HepG2 (cell line): Measurements from ENCODE around the gene TFE3. TPM values are rescaled to one million over a fixed set of nuclear protein-coding genes. Genes with fewer than 3 reads are reported as not detected.

Experiments used
- ATAC-seq: fragments of 200-7000 bp; cut with Tn5 transposase; 3 replicates; pipeline ENCODE4 v1.9.1; 2020; ENCODE audit warnings: mild to moderate bottlenecking, moderate library complexity
- BruUV-seq: library from RNA; stranded (reverse); fragments of 400-500 nt; replicated peaks from 2 replicates; lab custom pipeline; 2021; lab: Mats Ljungman, UMichigan
- CTCF ChIA-PET: fragments of 300-600 bp; formaldehyde crosslinking; extraction: SDS; loops from one replicate; lab custom pipeline; 2021; ENCODE audit warnings: low total read pairs, inconsistent platforms, low intra/inter-chr PET ratio; lab: Yijun Ruan, JAX
- POLR2A ChIA-PET: fragments of 350-600 bp; sonication (Branson Sonifier 250); formaldehyde crosslinking; loops from one replicate; lab custom pipeline; 2020; ENCODE audit warnings: antibody characterized with exemption, inconsistent platforms; lab: Yijun Ruan, JAX
- DNase-seq: peaks from one replicate; pipeline ENCODE4 v3.0.0-alpha.2; 2015; ENCODE audit warnings: low spot score
- FAIRE-seq: peaks from 3 replicates; lab custom pipeline; 2011; peaks lifted over from hg19 to GRCh38; lab: Jason Lieb, UNC
- H2AFZ ChIP-seq: one replicate; pipeline ENCODE4 v1.6.1; 2011; ENCODE audit warnings: low read length, inconsistent platforms
- H3K27ac ChIP-seq: fragments of 300-600 bp; 3 replicates; pipeline ENCODE4 v1.8.0; 2011; ENCODE audit warnings: mixed run types, mild to moderate bottlenecking, mixed read lengths, low read length, inconsistent platforms; ENCODE audit not compliant: insufficient read depth; ENCODE audit errors: extremely low read length
- H3K27me3 ChIP-seq, 2 experiments: fragments of 200-600 bp in 1 of 2; 2 replicates in 1 of 2; 3 replicates in 1 of 2; pipeline versions ENCODE4 v1.6.0 to v1.8.0; 2011; ENCODE audit warnings: low read length in 2 of 2, mild to moderate bottlenecking in 2 of 2, moderate library complexity in 2 of 2, inconsistent platforms in 1 of 2; ENCODE audit not compliant: insufficient read depth in 2 of 2, control insufficient read depth in 1 of 2
- H3K36me3 ChIP-seq, 2 experiments: fragments of 200-600 bp in 1 of 2; replicated peaks in 1 of 2; 2 replicates in 1 of 2; 3 replicates in 1 of 2; pipeline versions ENCODE4 v1.5.1 to v1.8.0; 2011; ENCODE audit warnings: low read length in 2 of 2, inconsistent platforms in 1 of 2; ENCODE audit not compliant: insufficient read depth in 2 of 2, control insufficient read depth in 1 of 2
- H3K4me1 ChIP-seq: 2 replicates; pipeline ENCODE4 v1.5.1; 2012; ENCODE audit warnings: low read length, inconsistent platforms; ENCODE audit not compliant: insufficient read depth
- H3K4me2 ChIP-seq: 2 replicates; pipeline ENCODE4 v1.6.0; 2011; ENCODE audit warnings: low read depth, low read length, inconsistent platforms
- H3K4me3 ChIP-seq, 3 experiments: fragments of 200-600 bp in 1 of 3; sonication (generic), shearing (Covaris generic) in 1 of 3; replicated peaks in 1 of 3; 2 replicates each; pipeline ENCODE4 v1.5.1; 2011 to 2016; ENCODE audit warnings: low read length in 3 of 3, inconsistent platforms in 2 of 3, low read depth in 2 of 3, mild to moderate bottlenecking in 2 of 3, control low read depth in 1 of 3, mixed read lengths in 1 of 3; ENCODE audit not compliant: insufficient read depth in 1 of 3
- H3K79me2 ChIP-seq: one replicate; pipeline ENCODE4 v1.6.1; 2011; ENCODE audit warnings: low read length, inconsistent platforms; ENCODE audit not compliant: insufficient read depth
- H3K9ac ChIP-seq: 2 replicates; pipeline ENCODE4 v1.6.0; 2011; ENCODE audit warnings: mild to moderate bottlenecking, low read depth, low read length, inconsistent platforms; ENCODE audit not compliant: insufficient read depth
- H3K9me3 ChIP-seq: 2 replicates; pipeline ENCODE4 v1.5.1; 2012; ENCODE audit warnings: mild to moderate bottlenecking, low read length
- H4K20me1 ChIP-seq: 2 replicates; pipeline ENCODE4 v1.6.0; 2011; ENCODE audit warnings: inconsistent platforms, mild to moderate bottlenecking, low read length, moderate library complexity; ENCODE audit not compliant: insufficient read depth
- CEBPG ChIP-seq: IDR thresholded peaks from 2 replicates; pipeline ENCODE4 v1.6.1; 2016
- HMG20B ChIP-seq: conservative IDR thresholded peaks from 2 replicates; pipeline ENCODE4 v1.6.1; 2016; ENCODE audit warnings: missing genetic modification reagents, missing compliant biosample characterization
- HNRNPUL1 ChIP-seq: fragments of 200-400 bp; formaldehyde crosslinking; IDR thresholded peaks from 2 replicates; pipeline ENCODE4 v1.6.1; 2017; ENCODE audit warnings: low read depth, mild to moderate bottlenecking, low read length, moderate library complexity
- HOXA5 ChIP-seq: sonication (generic); formaldehyde crosslinking; IDR thresholded peaks from 2 replicates; pipeline ENCODE4 v1.4.0; 2020; ENCODE audit warnings: missing genetic modification reagents
- IKZF1 ChIP-seq: fragments of 450-650 bp; IDR thresholded peaks from 2 replicates; pipeline ENCODE4 v1.7.1; 2016
- KDM2A ChIP-seq: sonication (generic); formaldehyde crosslinking; IDR thresholded peaks from 2 replicates; pipeline ENCODE4 v1.4.0; 2020; ENCODE audit warnings: low read depth, missing genetic modification reagents, borderline replicate concordance
- NAIF1 ChIP-seq: sonication (generic); formaldehyde crosslinking; IDR thresholded peaks from 2 replicates; pipeline ENCODE4 v1.5.0; 2020; ENCODE audit warnings: mild to moderate bottlenecking, missing genetic modification reagents, borderline replicate concordance
- REPIN1 ChIP-seq: sonication (generic); formaldehyde crosslinking; IDR thresholded peaks from 2 replicates; pipeline ENCODE4 v1.8.0; 2022; ENCODE audit warnings: missing genetic modification reagents, low read depth, mild to moderate bottlenecking, borderline replicate concordance
- SAP130 ChIP-seq: IDR thresholded peaks from 2 replicates; pipeline ENCODE4 v1.6.1; 2016; ENCODE audit warnings: low read depth
- SOX6 ChIP-seq, 2 experiments: fragments of 450-650 bp in 1 of 2; sonication (generic) in 1 of 2; formaldehyde crosslinking in 1 of 2; IDR thresholded peaks; 2 replicates each; pipeline versions ENCODE4 v1.4.0 to v1.6.1; 2017 to 2020; ENCODE audit warnings: antibody characterized with exemption in 1 of 2, mild to moderate bottlenecking in 1 of 2, missing genetic modification reagents in 1 of 2
- XRCC5 ChIP-seq: fragments of 200-400 bp; formaldehyde crosslinking; optimal IDR thresholded peaks from 2 replicates; pipeline ENCODE3; 2017; ENCODE audit warnings: mild to moderate bottlenecking, low read length
- ZNF263 ChIP-seq: sonication (generic); formaldehyde crosslinking; IDR thresholded peaks from 2 replicates; pipeline ENCODE4 v1.4.0; 2020; ENCODE audit warnings: missing genetic modification reagents
- ZNF331 ChIP-seq: sonication (generic); formaldehyde crosslinking; IDR thresholded peaks from 2 replicates; pipeline ENCODE4 v1.4.0; 2020; ENCODE audit warnings: missing genetic modification reagents
- ZNF350 ChIP-seq: sonication (generic); formaldehyde crosslinking; IDR thresholded peaks from 2 replicates; pipeline ENCODE4 v1.4.0; 2020; ENCODE audit warnings: mild to moderate bottlenecking, low read depth, missing genetic modification reagents, borderline replicate concordance
- ZNF382 ChIP-seq: sonication (generic); formaldehyde crosslinking; IDR thresholded peaks from 2 replicates; pipeline ENCODE4 v1.5.0; 2020; ENCODE audit warnings: missing genetic modification reagents, mild to moderate bottlenecking, borderline replicate concordance
- ZNF543 ChIP-seq: sonication (generic); formaldehyde crosslinking; IDR thresholded peaks from 2 replicates; pipeline ENCODE4 v1.4.0; 2020; ENCODE audit warnings: mild to moderate bottlenecking, missing genetic modification reagents
- ZNF7 ChIP-seq: IDR thresholded peaks from 2 replicates; pipeline ENCODE4 v1.6.1; 2016; ENCODE audit warnings: missing biosample characterization, missing genetic modification reagents
- ZNF839 ChIP-seq: sonication (generic); formaldehyde crosslinking; IDR thresholded peaks from 2 replicates; pipeline ENCODE4 v1.4.0; 2020; ENCODE audit warnings: missing genetic modification reagents, mild to moderate bottlenecking, borderline replicate concordance
- WGBS: methylation state at CpG from one replicate; pipeline ENCODE4 v1.1.6; 2017; ENCODE audit warnings: low lambda C conversion rate; 5-methylcytosine and 5-hydroxymethylcytosine counted together
- in situ Hi-C: cut with HindIII; loops from 2 replicates; pipeline ENCODE4 v1.10.0; 2017; ENCODE audit warnings: low pct_unique_long_range_greater_than_20kb; ENCODE audit not compliant: extremely low pct_ligation_motif_present
- intact Hi-C: fragments of 100-400 bp; cut with micrococcal nuclease; formaldehyde crosslinking; loops from one replicate; pipeline ENCODE4 v1.10.0; 2022; ENCODE audit not compliant: unreplicated experiment
- polyA plus RNA-seq, 8 experiments: library from polyadenylated mRNA; depleted of rRNA in 3 of 8; stranded (reverse) in 7 of 8; unstranded in 1 of 8; fragments of >200 nt; fragmentation: Illumina TruSeq in 4 of 8; extraction: Trizol in 4 of 8; gene quantifications; 2 replicates each; pipeline versions ENCODE4 v1.2.1 to v1.2.3, GENCODE V29; 2011 to 2016; ENCODE audit warnings: low read depth in 4 of 8, missing spikeins in 1 of 8, mixed read lengths in 1 of 8; ENCODE audit not compliant: insufficient read depth in 1 of 8
- total RNA-seq, 5 experiments: library from RNA; depleted of rRNA; stranded (reverse); fragments of >200 nt; fragmentation: Illumina TruSeq; extraction: Trizol; gene quantifications; 2 replicates each; pipeline ENCODE4 v1.2.3, GENCODE V29; 2016; ENCODE audit warnings: low read depth in 1 of 5
- TF ChIP-seq, protein P1 (sequence below): sonication (generic); formaldehyde crosslinking; IDR thresholded peaks from 2 replicates; pipeline ENCODE4 v1.4.0; 2020; ENCODE audit warnings: mild to moderate bottlenecking, low read depth, missing genetic modification reagents
- TF ChIP-seq, protein P2 (sequence below): sonication (generic); formaldehyde crosslinking; IDR thresholded peaks from 2 replicates; pipeline ENCODE4 v1.4.0; 2020; ENCODE audit warnings: missing genetic modification reagents; ENCODE audit errors: not compliant biosample characterization
- TF ChIP-seq, protein P3 (sequence below): sonication (generic); formaldehyde crosslinking; IDR thresholded peaks from 2 replicates; pipeline ENCODE4 v1.4.0; 2020; ENCODE audit warnings: missing genetic modification reagents

TFE3 gene
- total and polyA plus RNA-seq, 2 of the 13 experiments (the other 11 are each of a cell fraction or from before 2014, with no cell fraction given): 8.3 to 12.3 TPM

DNA sequence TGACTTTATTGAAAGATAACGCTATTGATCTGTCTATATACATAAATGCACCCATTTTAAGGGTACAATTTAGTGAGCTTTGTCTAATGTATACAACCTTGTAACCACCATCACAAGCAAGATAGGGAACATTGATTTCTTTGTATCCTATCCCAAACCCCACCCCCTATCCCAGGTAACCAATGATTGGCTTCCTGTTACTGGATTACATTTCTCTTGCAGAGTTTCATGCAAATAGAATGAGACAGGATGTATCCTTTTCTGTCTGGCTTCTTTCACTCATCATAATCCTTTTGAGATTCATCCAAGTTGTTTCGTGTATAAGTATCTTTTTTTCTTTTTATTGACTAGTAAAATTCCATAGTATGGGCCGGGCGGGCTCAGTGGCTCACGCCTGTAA lies 39.5 kb downstream of the TFE3 start (continued):
- TF ChIP-seq, protein P1, sequence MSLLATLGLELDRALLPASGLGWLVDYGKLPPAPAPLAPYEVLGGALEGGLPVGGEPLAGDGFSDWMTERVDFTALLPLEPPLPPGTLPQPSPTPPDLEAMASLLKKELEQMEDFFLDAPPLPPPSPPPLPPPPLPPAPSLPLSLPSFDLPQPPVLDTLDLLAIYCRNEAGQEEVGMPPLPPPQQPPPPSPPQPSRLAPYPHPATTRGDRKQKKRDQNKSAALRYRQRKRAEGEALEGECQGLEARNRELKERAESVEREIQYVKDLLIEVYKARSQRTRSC (CRISPR knock-in tag): no peak
- TF ChIP-seq, all 625 proteins: peak for 0

DNA sequence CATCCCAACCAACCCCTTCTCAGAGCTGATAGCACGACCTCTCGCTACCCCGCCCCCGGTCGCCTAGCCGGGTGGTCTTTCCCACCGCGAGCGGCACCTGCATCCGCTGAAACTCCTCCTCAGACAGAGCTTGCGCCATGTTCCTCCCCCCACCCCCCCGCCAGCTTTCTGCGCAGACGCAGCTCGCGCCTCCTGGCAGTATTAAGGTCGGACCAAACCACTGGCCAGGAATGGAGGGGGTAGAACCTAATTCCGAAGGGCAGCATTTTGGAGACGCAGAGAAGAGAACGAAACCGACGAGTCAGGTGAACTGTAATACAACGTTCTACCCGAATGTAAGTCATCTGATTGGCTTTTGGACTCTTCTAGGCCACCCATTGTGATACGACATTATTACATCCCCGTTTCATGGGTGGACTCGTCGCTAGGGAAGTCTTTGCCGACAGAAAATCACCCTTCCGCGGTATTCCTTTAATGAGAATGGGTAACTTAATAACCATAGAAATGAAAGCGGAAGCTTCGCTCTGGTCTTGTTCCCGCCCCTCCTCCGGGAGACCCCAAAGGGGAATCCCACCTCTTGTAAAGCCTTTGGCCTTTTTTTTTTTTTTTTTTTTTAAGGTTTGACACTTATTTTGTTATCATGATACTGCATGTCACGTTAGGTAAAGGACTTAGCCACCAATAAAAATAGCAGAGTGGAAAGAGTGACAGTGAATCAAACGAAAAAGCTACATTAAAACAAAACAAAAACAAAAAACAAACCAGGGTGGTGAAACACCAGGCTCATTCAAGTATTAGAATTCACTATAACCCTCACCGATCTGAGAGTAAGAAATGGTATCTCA lies 40.8 kb downstream of the TFE3 start, which contains the start of gene GRIPAP1:
TSS of gene GRIPAP1 (minus strand) at position 174 of the 845 bp plus-strand sequence. CDS start at position 139, 35 bp downstream.
- peak within 1 kb of the TSS; percentile 99 for H3K27ac ChIP-seq
- peaks cover 18% of the 10 kb centered on the region for H3K4me1 ChIP-seq
- no peaks in the 10 kb centered on the region for H3K9me3 ChIP-seq
- CTCF ChIA-PET: no interaction called here
- no peaks in the 10 kb centered on the region for H4K20me1 ChIP-seq
- H3K9ac ChIP-seq: peak within 1 kb of the TSS; percentile 97
- intact Hi-C loops: loop anchor here (1.0 kb wide), 1 partner anchor 44 kb away; no protein-coding TSS in a partner anchor
- ATAC-seq: peak; percentile 85
- in situ Hi-C loops: no loop called here
- DNase-seq: peak; percentile 73
- peak; percentile 95 for FAIRE-seq
- H3K36me3 ChIP-seq: peaks cover 1 to 10% of the 10 kb centered on the region in 2 experiments; a peak in 2 of 5 replicates
- BruUV-seq: no TSS peak
- 15% methylated on average over 5 of the region's 38 CpGs for WGBS
- H3K4me3 ChIP-seq: peak within 1 kb of the TSS; percentile 64 to 86 (median 75)
- peaks cover 7% of the 10 kb centered on the region for H3K79me2 ChIP-seq
- POLR2A ChIA-PET: interaction anchor here (0.7 to 1.8 kb wide), 14 partner anchors 13 to 326 kb away, joined by 3 to 12 read pairs (median 4); partner anchors contain the start of genes OTUD5, PQBP1, TFE3 and TIMM17B
- H3K27me3 ChIP-seq: no peaks in the 10 kb centered on the region
- peak within 1 kb of the TSS; percentile 97 for H2AFZ ChIP-seq
- peak within 1 kb of the TSS; percentile 81 for H3K4me2 ChIP-seq
- TF ChIP-seq HNRNPUL1 (no peak), ZNF543 (no peak), HOXA5 (no peak), HMG20B (CRISPR knock-in tag) (no peak), ZNF331 (no peak), ZNF839 (no peak), ZNF263 (CRISPR knock-in tag) (0 out of 2 replicates have a peak, but pooled peaks have one; percentile 39), KDM2A (CRISPR knock-in tag) (peak; percentile 25; the same call in 1 of the 2 replicates), ZNF7 (no peak), ZNF350 (CRISPR knock-in tag) (peak; percentile 46; the same call in 1 of the 2 replicates), XRCC5 (no peak), NAIF1 (CRISPR knock-in tag) (no peak), IKZF1 (no peak), CEBPG (peak; percentile 11; the same call in 1 of the 2 replicates), SOX6 (IDR thresholded peaks at IDR 0.05) (no peak), SOX6 (CRISPR knock-in tag; IDR thresholded peaks at IDR 0.05) (0 out of 2 replicates have a peak, but pooled peaks have one; percentile 32), REPIN1 (CRISPR knock-in tag) (0 out of 2 replicates have a peak, but pooled peaks have one; percentile 51), ZNF382 (CRISPR knock-in tag) (no peak), SAP130 (peak; percentile 57)
- TF ChIP-seq, protein P2, sequence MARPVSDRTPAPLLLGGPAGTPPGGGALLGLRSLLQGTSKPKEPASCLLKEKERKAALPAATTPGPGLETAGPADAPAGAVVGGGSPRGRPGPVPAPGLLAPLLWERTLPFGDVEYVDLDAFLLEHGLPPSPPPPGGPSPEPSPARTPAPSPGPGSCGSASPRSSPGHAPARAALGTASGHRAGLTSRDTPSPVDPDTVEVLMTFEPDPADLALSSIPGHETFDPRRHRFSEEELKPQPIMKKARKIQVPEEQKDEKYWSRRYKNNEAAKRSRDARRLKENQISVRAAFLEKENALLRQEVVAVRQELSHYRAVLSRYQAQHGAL (CRISPR knock-in tag): no peak
- TF ChIP-seq, protein P3, sequence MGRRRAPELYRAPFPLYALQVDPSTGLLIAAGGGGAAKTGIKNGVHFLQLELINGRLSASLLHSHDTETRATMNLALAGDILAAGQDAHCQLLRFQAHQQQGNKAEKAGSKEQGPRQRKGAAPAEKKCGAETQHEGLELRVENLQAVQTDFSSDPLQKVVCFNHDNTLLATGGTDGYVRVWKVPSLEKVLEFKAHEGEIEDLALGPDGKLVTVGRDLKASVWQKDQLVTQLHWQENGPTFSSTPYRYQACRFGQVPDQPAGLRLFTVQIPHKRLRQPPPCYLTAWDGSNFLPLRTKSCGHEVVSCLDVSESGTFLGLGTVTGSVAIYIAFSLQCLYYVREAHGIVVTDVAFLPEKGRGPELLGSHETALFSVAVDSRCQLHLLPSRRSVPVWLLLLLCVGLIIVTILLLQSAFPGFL (CRISPR knock-in tag): no peak
